Measurements from ENCODE around the gene ZBED1. TPM values are rescaled to one million over a fixed set of nuclear protein-coding genes. Genes with fewer than 3 reads are reported as not detected.

ZBED1 gene
- polyA plus RNA-seq, 1 donor from 2014 or later = 43.2 TPM

- peaks cover 20% of the 10 kb centered on the region for H3K9me3 ChIP-seq (ENCODE audit: low read length)
- no peak overlapping the region for H3K9ac ChIP-seq (ENCODE audit: low read length)
- no peaks in the 10 kb centered on the region for H4K20me1 ChIP-seq (ENCODE audit: insufficient read depth)
- H3K9me2 ChIP-seq (ENCODE audit: insufficient read depth, low read length) = no peaks in the 10 kb centered on the region
- no peak overlapping the region for H3K27ac ChIP-seq (ENCODE audit: low read length)
- H3F3A ChIP-seq (ENCODE audit: insufficient read depth, low read length, poor library complexity, severe bottlenecking) = no peaks in the 10 kb centered on the region
- H3K4me3 ChIP-seq (ENCODE audit: low read length) = no peak overlapping the region
- H3K79me2 ChIP-seq (replicated peaks; ENCODE audit: insufficient read depth, low read length) = peaks cover 5% of the 10 kb centered on the region
- peaks cover 8% of the 10 kb centered on the region for H3K36me3 ChIP-seq (ENCODE audit: insufficient read depth, low read length)
- no peaks in the 10 kb centered on the region for H3K27me3 ChIP-seq (ENCODE audit: insufficient read depth, low read depth, low read length)
- TF ChIP-seq TAF1 (IDR thresholded peaks at IDR 0.05; ENCODE audit: low read depth) (no peak), SMC3 (conservative IDR thresholded peaks at IDR 0.05; ENCODE audit: poor library complexity) (no peak)
- H3K4me2 ChIP-seq (ENCODE audit: low read length) = no peak overlapping the region
- H2AFZ ChIP-seq (ENCODE audit: low read depth, low read length) = no peak overlapping the region
Observed at GRCh38 chrX:2450681-2451080, 50.1 kb downstream of the ZBED1 start.

GRCh38 chrX:2449135-2449886, 51.5 kb downstream of the ZBED1 start:
- Histone ChIP-seq H3K36me3 (ENCODE audit: insufficient read depth, low read length) (peaks cover 8% of the 10 kb centered on the region), H3F3A (ENCODE audit: insufficient read depth, low read length, poor library complexity, severe bottlenecking) (no peaks in the 10 kb centered on the region), H3K79me2 (replicated peaks; ENCODE audit: insufficient read depth, low read length) (peaks cover 5% of the 10 kb centered on the region), H3K27me3 (ENCODE audit: insufficient read depth, low read depth, low read length) (no peaks in the 10 kb centered on the region), H2AFZ (ENCODE audit: low read depth, low read length) (no peak overlapping the region), H3K9ac (ENCODE audit: low read length) (no peak overlapping the region), H3K9me3 (ENCODE audit: low read length) (peaks cover 20% of the 10 kb centered on the region), H3K4me2 (ENCODE audit: low read length) (no peak overlapping the region), H3K9me2 (ENCODE audit: insufficient read depth, low read length) (no peaks in the 10 kb centered on the region), H3K4me3 (ENCODE audit: low read length) (no peak overlapping the region), H4K20me1 (ENCODE audit: insufficient read depth) (no peaks in the 10 kb centered on the region), H3K27ac (ENCODE audit: low read length) (no peak overlapping the region)
- TF ChIP-seq SMC3 (conservative IDR thresholded peaks at IDR 0.05; ENCODE audit: poor library complexity) (no peak), TAF1 (IDR thresholded peaks at IDR 0.05; ENCODE audit: low read depth) (no peak), EZH2 (IDR thresholded peaks at IDR 0.05; ENCODE audit: borderline replicate concordance, insufficient read depth, low read length, poor library complexity, severe bottlenecking) (no peak), CTCF (IDR thresholded peaks at IDR 0.05; ENCODE audit: poor library complexity, severe bottlenecking) (no peak), EP300 (conservative IDR thresholded peaks at IDR 0.05; ENCODE audit: poor library complexity, severe bottlenecking) (no peak), MXI1 (conservative IDR thresholded peaks at IDR 0.05; ENCODE audit: poor library complexity, severe bottlenecking) (no peak), REST (IDR thresholded peaks at IDR 0.05; ENCODE audit: borderline replicate concordance) (no peak), POLR2AphosphoS5 (IDR thresholded peaks at IDR 0.05) (no peak), RAD21 (conservative IDR thresholded peaks at IDR 0.05) (no peak)

Data from neural cell (in vitro differentiated cells).